Measurements from ENCODE around the gene TMBIM1.

TMBIM1 gene

GRCh38 chr2:218253232-218253625, 39.1 kb downstream of the TMBIM1 start:
- DNase-seq, result no peak

- no peak for DNase-seq
Observed at GRCh38 chr2:218252509-218253231, 39.6 kb downstream of the TMBIM1 start.

GRCh38 chr2:218249691-218250090, 42.6 kb downstream of the TMBIM1 start:
- no peak for DNase-seq

- DNase-seq, result no peak
Observed at GRCh38 chr2:218245214-218245613, 47.1 kb downstream of the TMBIM1 start.

GRCh38 chr2:218244665-218245064, 47.6 kb downstream of the TMBIM1 start:
- DNase-seq, result no peak

- DNase-seq, result no peak
Observed at GRCh38 chr2:218244204-218244603, 48.1 kb downstream of the TMBIM1 start.

- DNase-seq, result no peak
Observed at GRCh38 chr2:218238887-218239286, 53.4 kb downstream of the TMBIM1 start.

GRCh38 chr2:218236829-218237228, 55.5 kb downstream of the TMBIM1 start:
- no peak for DNase-seq

- DNase-seq, result no peak
Observed at GRCh38 chr2:218235017-218235416, 57.3 kb downstream of the TMBIM1 start.

- DNase-seq, result no peak
Observed at GRCh38 chr2:218234521-218234920, 57.8 kb downstream of the TMBIM1 start.

- DNase-seq, result no peak
Observed at GRCh38 chr2:218233543-218233942, 58.8 kb downstream of the TMBIM1 start.

- no peak for DNase-seq
Observed at GRCh38 chr2:218230882-218231281, 61.4 kb downstream of the TMBIM1 start.

- DNase-seq, result no peak
Observed at GRCh38 chr2:218229851-218230250, 62.5 kb downstream of the TMBIM1 start.

- DNase-seq, result no peak
Observed at GRCh38 chr2:218229239-218229638, 63.1 kb downstream of the TMBIM1 start.

GRCh38 chr2:218228366-218229090, 63.8 kb downstream of the TMBIM1 start:
- DNase-seq, result no peak

- no peak for DNase-seq
Observed at GRCh38 chr2:218226903-218227302, 65.4 kb downstream of the TMBIM1 start.
